ENCODE results near the gene IGSF3. TPM values are rescaled to one million over a fixed set of nuclear protein-coding genes. Genes with fewer than 3 reads are reported as not detected.

IGSF3 gene
- total and polyA plus RNA-seq, 2 experiments from 2014 or later = 7.3 to 37.8 TPM

DNA sequence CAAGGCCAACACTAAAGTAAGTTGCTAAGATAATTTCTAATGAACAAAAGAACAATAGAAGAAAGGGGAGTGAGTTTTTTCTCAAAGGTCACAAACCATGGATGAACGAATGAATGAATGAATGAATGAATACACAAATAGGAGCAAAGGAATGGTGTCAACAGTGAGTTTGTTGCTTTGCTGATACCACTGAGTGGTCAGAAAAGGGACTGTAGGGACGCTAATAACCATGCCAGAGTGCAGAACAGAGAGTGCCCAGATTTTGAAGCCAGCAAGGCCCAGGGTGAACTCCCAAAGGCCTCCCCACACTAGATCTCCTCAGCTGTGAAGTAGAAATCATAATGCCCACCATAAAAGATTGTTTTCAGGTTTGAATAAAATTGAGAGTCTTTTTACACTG lies 112.6 kb downstream of the IGSF3 start:
- TF ChIP-seq, protein P1, sequence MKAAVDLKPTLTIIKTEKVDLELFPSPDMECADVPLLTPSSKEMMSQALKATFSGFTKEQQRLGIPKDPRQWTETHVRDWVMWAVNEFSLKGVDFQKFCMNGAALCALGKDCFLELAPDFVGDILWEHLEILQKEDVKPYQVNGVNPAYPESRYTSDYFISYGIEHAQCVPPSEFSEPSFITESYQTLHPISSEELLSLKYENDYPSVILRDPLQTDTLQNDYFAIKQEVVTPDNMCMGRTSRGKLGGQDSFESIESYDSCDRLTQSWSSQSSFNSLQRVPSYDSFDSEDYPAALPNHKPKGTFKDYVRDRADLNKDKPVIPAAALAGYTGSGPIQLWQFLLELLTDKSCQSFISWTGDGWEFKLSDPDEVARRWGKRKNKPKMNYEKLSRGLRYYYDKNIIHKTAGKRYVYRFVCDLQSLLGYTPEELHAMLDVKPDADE (IDR thresholded peaks at IDR 0.05) = no peak
- TF ChIP-seq, protein P2, sequence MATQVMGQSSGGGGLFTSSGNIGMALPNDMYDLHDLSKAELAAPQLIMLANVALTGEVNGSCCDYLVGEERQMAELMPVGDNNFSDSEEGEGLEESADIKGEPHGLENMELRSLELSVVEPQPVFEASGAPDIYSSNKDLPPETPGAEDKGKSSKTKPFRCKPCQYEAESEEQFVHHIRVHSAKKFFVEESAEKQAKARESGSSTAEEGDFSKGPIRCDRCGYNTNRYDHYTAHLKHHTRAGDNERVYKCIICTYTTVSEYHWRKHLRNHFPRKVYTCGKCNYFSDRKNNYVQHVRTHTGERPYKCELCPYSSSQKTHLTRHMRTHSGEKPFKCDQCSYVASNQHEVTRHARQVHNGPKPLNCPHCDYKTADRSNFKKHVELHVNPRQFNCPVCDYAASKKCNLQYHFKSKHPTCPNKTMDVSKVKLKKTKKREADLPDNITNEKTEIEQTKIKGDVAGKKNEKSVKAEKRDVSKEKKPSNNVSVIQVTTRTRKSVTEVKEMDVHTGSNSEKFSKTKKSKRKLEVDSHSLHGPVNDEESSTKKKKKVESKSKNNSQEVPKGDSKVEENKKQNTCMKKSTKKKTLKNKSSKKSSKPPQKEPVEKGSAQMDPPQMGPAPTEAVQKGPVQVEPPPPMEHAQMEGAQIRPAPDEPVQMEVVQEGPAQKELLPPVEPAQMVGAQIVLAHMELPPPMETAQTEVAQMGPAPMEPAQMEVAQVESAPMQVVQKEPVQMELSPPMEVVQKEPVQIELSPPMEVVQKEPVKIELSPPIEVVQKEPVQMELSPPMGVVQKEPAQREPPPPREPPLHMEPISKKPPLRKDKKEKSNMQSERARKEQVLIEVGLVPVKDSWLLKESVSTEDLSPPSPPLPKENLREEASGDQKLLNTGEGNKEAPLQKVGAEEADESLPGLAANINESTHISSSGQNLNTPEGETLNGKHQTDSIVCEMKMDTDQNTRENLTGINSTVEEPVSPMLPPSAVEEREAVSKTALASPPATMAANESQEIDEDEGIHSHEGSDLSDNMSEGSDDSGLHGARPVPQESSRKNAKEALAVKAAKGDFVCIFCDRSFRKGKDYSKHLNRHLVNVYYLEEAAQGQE (IDR thresholded peaks at IDR 0.05; ENCODE audit: unreplicated experiment) = no peak
- TF ChIP-seq POLR2AphosphoS5 (IDR thresholded peaks at IDR 0.05; ENCODE audit: low read depth) (no peak), ZNF331 (CRISPR knock-in tag; IDR thresholded peaks at IDR 0.05; ENCODE audit: low read depth) (no peak), ZNF114 (CRISPR knock-in tag; IDR thresholded peaks at IDR 0.05) (no peak), EZH2 (IDR thresholded peaks at IDR 0.05; ENCODE audit: low read depth, unreplicated experiment) (no peak), JUNB (IDR thresholded peaks at IDR 0.05; ENCODE audit: unreplicated experiment) (no peak), STAT1 (IDR thresholded peaks at IDR 0.05; ENCODE audit: unreplicated experiment) (no peak), CREB1 (CRISPR knock-in tag; IDR thresholded peaks at IDR 0.05; ENCODE audit: low read depth) (no peak), EZH2phosphoT487 (IDR thresholded peaks at IDR 0.05; ENCODE audit: unreplicated experiment) (no peak), NANOG (IDR thresholded peaks at IDR 0.05; ENCODE audit: borderline replicate concordance) (no peak)
- TF ChIP-seq, protein P3, sequence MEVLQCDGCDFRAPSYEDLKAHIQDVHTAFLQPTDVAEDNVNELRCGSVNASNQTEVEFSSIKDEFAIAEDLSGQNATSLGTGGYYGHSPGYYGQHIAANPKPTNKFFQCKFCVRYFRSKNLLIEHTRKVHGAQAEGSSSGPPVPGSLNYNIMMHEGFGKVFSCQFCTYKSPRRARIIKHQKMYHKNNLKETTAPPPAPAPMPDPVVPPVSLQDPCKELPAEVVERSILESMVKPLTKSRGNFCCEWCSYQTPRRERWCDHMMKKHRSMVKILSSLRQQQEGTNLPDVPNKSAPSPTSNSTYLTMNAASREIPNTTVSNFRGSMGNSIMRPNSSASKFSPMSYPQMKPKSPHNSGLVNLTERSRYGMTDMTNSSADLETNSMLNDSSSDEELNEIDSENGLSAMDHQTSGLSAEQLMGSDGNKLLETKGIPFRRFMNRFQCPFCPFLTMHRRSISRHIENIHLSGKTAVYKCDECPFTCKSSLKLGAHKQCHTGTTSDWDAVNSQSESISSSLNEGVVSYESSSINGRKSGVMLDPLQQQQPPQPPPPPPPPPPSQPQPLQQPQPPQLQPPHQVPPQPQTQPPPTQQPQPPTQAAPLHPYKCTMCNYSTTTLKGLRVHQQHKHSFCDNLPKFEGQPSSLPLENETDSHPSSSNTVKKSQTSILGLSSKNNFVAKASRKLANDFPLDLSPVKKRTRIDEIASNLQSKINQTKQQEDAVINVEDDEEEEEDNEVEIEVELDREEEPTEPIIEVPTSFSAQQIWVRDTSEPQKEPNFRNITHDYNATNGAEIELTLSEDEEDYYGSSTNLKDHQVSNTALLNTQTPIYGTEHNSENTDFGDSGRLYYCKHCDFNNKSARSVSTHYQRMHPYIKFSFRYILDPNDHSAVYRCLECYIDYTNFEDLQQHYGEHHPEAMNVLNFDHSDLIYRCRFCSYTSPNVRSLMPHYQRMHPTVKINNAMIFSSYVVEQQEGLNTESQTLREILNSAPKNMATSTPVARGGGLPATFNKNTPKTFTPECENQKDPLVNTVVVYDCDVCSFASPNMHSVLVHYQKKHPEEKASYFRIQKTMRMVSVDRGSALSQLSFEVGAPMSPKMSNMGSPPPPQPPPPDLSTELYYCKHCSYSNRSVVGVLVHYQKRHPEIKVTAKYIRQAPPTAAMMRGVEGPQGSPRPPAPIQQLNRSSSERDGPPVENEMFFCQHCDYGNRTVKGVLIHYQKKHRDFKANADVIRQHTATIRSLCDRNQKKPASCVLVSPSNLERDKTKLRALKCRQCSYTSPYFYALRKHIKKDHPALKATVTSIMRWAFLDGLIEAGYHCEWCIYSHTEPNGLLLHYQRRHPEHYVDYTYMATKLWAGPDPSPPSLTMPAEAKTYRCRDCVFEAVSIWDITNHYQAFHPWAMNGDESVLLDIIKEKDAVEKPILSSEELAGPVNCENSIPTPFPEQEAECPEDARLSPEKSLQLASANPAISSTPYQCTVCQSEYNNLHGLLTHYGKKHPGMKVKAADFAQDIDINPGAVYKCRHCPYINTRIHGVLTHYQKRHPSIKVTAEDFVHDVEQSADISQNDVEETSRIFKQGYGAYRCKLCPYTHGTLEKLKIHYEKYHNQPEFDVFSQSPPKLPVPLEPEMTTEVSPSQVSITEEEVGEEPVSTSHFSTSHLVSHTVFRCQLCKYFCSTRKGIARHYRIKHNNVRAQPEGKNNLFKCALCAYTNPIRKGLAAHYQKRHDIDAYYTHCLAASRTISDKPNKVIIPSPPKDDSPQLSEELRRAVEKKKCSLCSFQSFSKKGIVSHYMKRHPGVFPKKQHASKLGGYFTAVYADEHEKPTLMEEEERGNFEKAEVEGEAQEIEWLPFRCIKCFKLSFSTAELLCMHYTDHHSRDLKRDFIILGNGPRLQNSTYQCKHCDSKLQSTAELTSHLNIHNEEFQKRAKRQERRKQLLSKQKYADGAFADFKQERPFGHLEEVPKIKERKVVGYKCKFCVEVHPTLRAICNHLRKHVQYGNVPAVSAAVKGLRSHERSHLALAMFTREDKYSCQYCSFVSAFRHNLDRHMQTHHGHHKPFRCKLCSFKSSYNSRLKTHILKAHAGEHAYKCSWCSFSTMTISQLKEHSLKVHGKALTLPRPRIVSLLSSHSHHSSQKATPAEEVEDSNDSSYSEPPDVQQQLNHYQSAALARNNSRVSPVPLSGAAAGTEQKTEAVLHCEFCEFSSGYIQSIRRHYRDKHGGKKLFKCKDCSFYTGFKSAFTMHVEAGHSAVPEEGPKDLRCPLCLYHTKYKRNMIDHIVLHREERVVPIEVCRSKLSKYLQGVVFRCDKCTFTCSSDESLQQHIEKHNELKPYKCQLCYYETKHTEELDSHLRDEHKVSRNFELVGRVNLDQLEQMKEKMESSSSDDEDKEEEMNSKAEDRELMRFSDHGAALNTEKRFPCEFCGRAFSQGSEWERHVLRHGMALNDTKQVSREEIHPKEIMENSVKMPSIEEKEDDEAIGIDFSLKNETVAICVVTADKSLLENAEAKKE (CRISPR knock-in tag; IDR thresholded peaks at IDR 0.05) = no peak
- TF ChIP-seq, protein P4, sequence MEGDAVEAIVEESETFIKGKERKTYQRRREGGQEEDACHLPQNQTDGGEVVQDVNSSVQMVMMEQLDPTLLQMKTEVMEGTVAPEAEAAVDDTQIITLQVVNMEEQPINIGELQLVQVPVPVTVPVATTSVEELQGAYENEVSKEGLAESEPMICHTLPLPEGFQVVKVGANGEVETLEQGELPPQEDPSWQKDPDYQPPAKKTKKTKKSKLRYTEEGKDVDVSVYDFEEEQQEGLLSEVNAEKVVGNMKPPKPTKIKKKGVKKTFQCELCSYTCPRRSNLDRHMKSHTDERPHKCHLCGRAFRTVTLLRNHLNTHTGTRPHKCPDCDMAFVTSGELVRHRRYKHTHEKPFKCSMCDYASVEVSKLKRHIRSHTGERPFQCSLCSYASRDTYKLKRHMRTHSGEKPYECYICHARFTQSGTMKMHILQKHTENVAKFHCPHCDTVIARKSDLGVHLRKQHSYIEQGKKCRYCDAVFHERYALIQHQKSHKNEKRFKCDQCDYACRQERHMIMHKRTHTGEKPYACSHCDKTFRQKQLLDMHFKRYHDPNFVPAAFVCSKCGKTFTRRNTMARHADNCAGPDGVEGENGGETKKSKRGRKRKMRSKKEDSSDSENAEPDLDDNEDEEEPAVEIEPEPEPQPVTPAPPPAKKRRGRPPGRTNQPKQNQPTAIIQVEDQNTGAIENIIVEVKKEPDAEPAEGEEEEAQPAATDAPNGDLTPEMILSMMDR (conservative IDR thresholded peaks at IDR 0.05; ENCODE audit: low read depth in 2 of 2) = no peak
- Histone ChIP-seq H3K27ac (ENCODE audit: low read depth) (no peak overlapping the region), H3K79me2 (replicated peaks; ENCODE audit: insufficient read depth) (no peaks in the 10 kb centered on the region; the same call in 1 of the 2 replicates), H3K27me3 (ENCODE audit: insufficient read depth) (no peaks in the 10 kb centered on the region), H3K36me3 (ENCODE audit: insufficient read depth) (no peaks in the 10 kb centered on the region), H3K4me3 (no peak overlapping the region), H3F3A (replicated peaks; ENCODE audit: low read depth) (no peaks in the 10 kb centered on the region), H3K9me2 (ENCODE audit: insufficient read depth) (no peaks in the 10 kb centered on the region), H4K20me1 (replicated peaks; ENCODE audit: insufficient read depth) (no peaks in the 10 kb centered on the region), H3K4me2 (no peak overlapping the region), H2AFZ (no peak overlapping the region), H3K4me1 (ENCODE audit: insufficient read depth) (no peaks in the 10 kb centered on the region)
- Mint-ChIP-seq H3K27ac (no peak overlapping the region), H3K4me3 (no peak overlapping the region), H3K36me3 (ENCODE audit: low read depth) (no peaks in the 10 kb centered on the region), H3K27me3 (ENCODE audit: insufficient read depth, low read depth, poor library complexity) (peaks cover 3% of the 10 kb centered on the region), H3K9me3 (no peaks in the 10 kb centered on the region), H3K4me1 (peaks cover 8% of the 10 kb centered on the region)
- ATAC-seq (no peak), DNase-seq (ENCODE audit: low spot score) (no peak)
